ENCODE data around the gene BAD.

Gene BAD

GRCh38 chr11:64220271-64220670, 64.2 kb downstream of the BAD start:
- in situ Hi-C loops (cut with HindIII; ENCODE audit: low sequenced_read_pairs) = no loop called here

Data from endothelial cell of hepatic sinusoid (primary cell).